Liver (tissue), 9 donors: ENCODE results near the gene LRMDA. TPM values are rescaled to one million over a fixed set of nuclear protein-coding genes. Genes with fewer than 3 reads are reported as not detected.
A peak's percentile ranks its signal among the peaks of the same experiment; 100 is the strongest.

Experiments used
- DNase-seq: peaks from one replicate; pipeline ENCODE4 v3.0.0-alpha.2; 2017; ENCODE audit warnings: low spot score
- H3K27ac ChIP-seq, 2 donors: one replicate each; pipeline ENCODE4 v1.7.0; 2013; ENCODE audit warnings: inconsistent platforms in 2 of 2, low read length in 2 of 2, control low read depth in 1 of 2, low read depth in 1 of 2, mild to moderate bottlenecking in 1 of 2
- H3K27me3 ChIP-seq, 4 donors: one replicate each; pipeline versions ENCODE4 v1.6.1 to v1.7.0; 2013; ENCODE audit warnings: low read length in 3 of 4, inconsistent platforms in 1 of 4, mild to moderate bottlenecking in 1 of 4, moderate library complexity in 1 of 4; ENCODE audit not compliant: control insufficient read depth in 4 of 4, insufficient read depth in 4 of 4
- H3K36me3 ChIP-seq, 4 donors: one replicate each; pipeline versions ENCODE4 v1.6.1 to v1.7.0; 2013; ENCODE audit warnings: low read length in 3 of 4, mild to moderate bottlenecking in 3 of 4, low read depth in 1 of 4, moderate library complexity in 1 of 4; ENCODE audit not compliant: control insufficient read depth in 4 of 4, insufficient read depth in 3 of 4
- H3K4me1 ChIP-seq, 4 donors: one replicate each; pipeline versions ENCODE4 v1.6.1 to v1.7.0; 2013; ENCODE audit warnings: low read length in 3 of 4, mild to moderate bottlenecking in 3 of 4, moderate library complexity in 1 of 4; ENCODE audit not compliant: control insufficient read depth in 4 of 4, insufficient read depth in 4 of 4
- H3K4me3 ChIP-seq, 3 donors: one replicate each; pipeline versions ENCODE4 v1.6.1 to v1.7.0; 2013; ENCODE audit warnings: low read length in 3 of 3, control low read depth in 1 of 3, low read depth in 1 of 3, mild to moderate bottlenecking in 1 of 3
- H3K9ac ChIP-seq, 2 donors: one replicate each; pipeline ENCODE4 v1.7.0; 2013; ENCODE audit warnings: low read length in 2 of 2, mild to moderate bottlenecking in 2 of 2, moderate library complexity in 2 of 2, control low read depth in 1 of 2, low read depth in 1 of 2
- H3K9me3 ChIP-seq, 4 donors: one replicate each; pipeline versions ENCODE4 v1.6.1 to v1.7.0; 2013; ENCODE audit warnings: low read length in 3 of 4; ENCODE audit not compliant: control insufficient read depth in 4 of 4
- FOXA1 ChIP-seq: IDR thresholded peaks from 2 replicates; pipeline ENCODE4 v1.6.1; 2016; ENCODE audit warnings: antibody characterized with exemption
- FOXA2 ChIP-seq: IDR thresholded peaks from 2 replicates; pipeline ENCODE4 v1.6.1; 2016; ENCODE audit warnings: antibody characterized with exemption
- GABPA ChIP-seq, 2 donors: IDR thresholded peaks in 1 of 2; conservative IDR thresholded peaks in 1 of 2; 2 replicates each; pipeline ENCODE4 v1.6.1; 2016; ENCODE audit warnings: antibody characterized with exemption in 2 of 2, mild to moderate bottlenecking in 1 of 2, moderate library complexity in 1 of 2
- HNF4A ChIP-seq, 2 donors: conservative IDR thresholded peaks; 2 replicates each; pipeline ENCODE4 v1.6.1; 2016; ENCODE audit warnings: antibody characterized with exemption in 2 of 2, mild to moderate bottlenecking in 2 of 2
- HNF4G ChIP-seq: IDR thresholded peaks from 2 replicates; pipeline ENCODE4 v1.6.1; 2016; ENCODE audit warnings: antibody characterized with exemption
- JUND ChIP-seq, 2 donors: IDR thresholded peaks; 2 replicates each; pipeline ENCODE4 v1.6.1; 2016; ENCODE audit warnings: antibody characterized with exemption in 2 of 2
- MAX ChIP-seq: IDR thresholded peaks from 2 replicates; pipeline ENCODE4 v1.6.1; 2016; ENCODE audit warnings: antibody characterized with exemption
- NR2F2 ChIP-seq: IDR thresholded peaks from 2 replicates; pipeline ENCODE4 v1.6.1; 2016; ENCODE audit warnings: antibody characterized with exemption
- RAD21 ChIP-seq, 2 donors: IDR thresholded peaks; 2 replicates each; pipeline ENCODE4 v1.6.1; 2016; ENCODE audit warnings: antibody characterized with exemption in 2 of 2, mild to moderate bottlenecking in 2 of 2
- REST ChIP-seq: IDR thresholded peaks from 2 replicates; pipeline ENCODE4 v1.6.1; 2016; ENCODE audit warnings: antibody characterized with exemption, mild to moderate bottlenecking
- RXRA ChIP-seq, 2 donors: IDR thresholded peaks; 2 replicates each; pipeline ENCODE4 v1.6.1; 2017 to 2018; ENCODE audit warnings: antibody characterized with exemption in 2 of 2, mild to moderate bottlenecking in 1 of 2
- SP1 ChIP-seq: IDR thresholded peaks from 2 replicates; pipeline ENCODE4 v1.6.1; 2018; ENCODE audit warnings: antibody characterized with exemption, mild to moderate bottlenecking
- TAF1 ChIP-seq: conservative IDR thresholded peaks from 2 replicates; pipeline ENCODE4 v1.6.1; 2016; ENCODE audit warnings: antibody characterized with exemption, mild to moderate bottlenecking
- YY1 ChIP-seq: IDR thresholded peaks from 2 replicates; pipeline ENCODE4 v1.6.1; 2016; ENCODE audit warnings: antibody characterized with exemption, mild to moderate bottlenecking
- ZBTB33 ChIP-seq: IDR thresholded peaks from 2 replicates; pipeline ENCODE4 v1.6.1; 2016; ENCODE audit warnings: antibody characterized with exemption
- WGBS: extraction: QIAGEN DNeasy Blood & Tissue Kit; methylation state at CpG from one replicate; pipeline ENCODE4 v1.1.7; 2013; 5-methylcytosine and 5-hydroxymethylcytosine counted together
- polyA plus RNA-seq, 2 donors: library from polyadenylated mRNA; stranded (reverse) in 1 of 2; unstranded in 1 of 2; fragments of 200-250 nt in 1 of 2; fragments of >200 nt in 1 of 2; fragmentation: Nextera tagmentation in 1 of 2; extraction: Ambion mirVana in 1 of 2; gene quantifications; one replicate each; pipeline versions ENCODE4 v1.2.1 to v1.2.3, GENCODE V29; 2013 to 2015
- total RNA-seq, 2 donors: library from RNA; depleted of rRNA; stranded (reverse); fragments of >200 nt; gene quantifications; one replicate each; pipeline ENCODE4 v1.2.3, GENCODE V29; 2014
- donor health status: healthy.
- donor health status: healthy.
- donor health status: healthy.
- donor health status: healthy.
- donor health status: healthy.

The LRMDA gene
- total and polyA plus RNA-seq, 4 donors = 7.9 to 15.8 (median 11.3) TPM

GRCh38 chr10:75498884-75499350 is 67.5 kb downstream of the LRMDA start (continued):
- no peak for TF ChIP-seq GABPA (IDR thresholded peaks at IDR 0.05 in 1 of 2, conservative IDR thresholded peaks at IDR 0.05 in 1 of 2)
- TF ChIP-seq FOXA1 = no peak

- 84% methylated on average over 4 of the region's 4 CpGs for WGBS
- H3K36me3 ChIP-seq = no peaks in the 10 kb centered on the region
- H3K27me3 ChIP-seq = no peaks in the 10 kb centered on the region
- no peaks in the 10 kb centered on the region for H3K9me3 ChIP-seq
- DNase-seq = no peak
- no peak overlapping the region for H3K9ac ChIP-seq
- TF ChIP-seq JUND (IDR thresholded peaks at IDR 0.05) = no peak
- TF ChIP-seq MAX = no peak
- no peak for TF ChIP-seq FOXA1
- TF ChIP-seq SP1 = no peak
- no peak for TF ChIP-seq REST
- no peak overlapping the region for H3K27ac ChIP-seq
- H3K4me1 ChIP-seq = peaks cover 0 to 4% (median 0%) of the 10 kb centered on the region in 4 donors
- no peak overlapping the region for H3K4me3 ChIP-seq
These were observed 68.2 kb downstream of the LRMDA start for GRCh38 chr10:75499556-75500160.

GRCh38 chr10:75502389-75502788 is 71.0 kb downstream of the LRMDA start:
- Histone ChIP-seq H3K9me3 (no peaks in the 10 kb centered on the region), H3K9ac (no peak overlapping the region), H3K36me3 (no peaks in the 10 kb centered on the region), H3K27ac (no peak overlapping the region), H3K4me1 (peaks cover 4 to 28% (median 13%) of the 10 kb centered on the region in 4 donors), H3K4me3 (no peak overlapping the region), H3K27me3 (no peaks in the 10 kb centered on the region)
- TF ChIP-seq RXRA (IDR thresholded peaks at IDR 0.05) (no peak), FOXA1 (no peak), TAF1 (no peak), MAX (no peak), GABPA (IDR thresholded peaks at IDR 0.05 in 1 of 2, conservative IDR thresholded peaks at IDR 0.05 in 1 of 2) (no peak), SP1 (no peak), FOXA2 (no peak), ZBTB33 (no peak), HNF4G (no peak), REST (no peak), RAD21 (IDR thresholded peaks at IDR 0.05) (peak in 1 of 2 donors; percentile 9), YY1 (no peak), NR2F2 (no peak), HNF4A (conservative IDR thresholded peaks at IDR 0.05) (peak; percentile 19 to 23)
- WGBS = 79% methylated on average over 3 of the region's 3 CpGs
- no peak for DNase-seq
